ENCODE results near the gene SUCNR1. TPM values are rescaled to one million over a fixed set of nuclear protein-coding genes. Genes with fewer than 3 reads are reported as not detected.
"Not testable (repeated sequence)": the region's sequence is repeated elsewhere in the genome, so short reads cannot be mapped to it uniquely, and the experiment has no call there.

SUCNR1 gene
- total RNA-seq, 3 donors from 2014 or later: not detected

- Mint-ChIP-seq H3K27me3 (ENCODE audit: low read depth) (peaks cover 10% of the 10 kb centered on the region), H3K4me3 (no peak overlapping the region), H3K9me3 (no peaks in the 10 kb centered on the region), H3K36me3 (ENCODE audit: insufficient read depth) (no peaks in the 10 kb centered on the region), H3K4me1 (ENCODE audit: low read depth) (no peaks in the 10 kb centered on the region)
- no peak for ATAC-seq
- DNase-seq: no peak
Measured at GRCh38 chr3:151859905-151860304, 13.5 kb upstream of the SUCNR1 start.

DNA sequence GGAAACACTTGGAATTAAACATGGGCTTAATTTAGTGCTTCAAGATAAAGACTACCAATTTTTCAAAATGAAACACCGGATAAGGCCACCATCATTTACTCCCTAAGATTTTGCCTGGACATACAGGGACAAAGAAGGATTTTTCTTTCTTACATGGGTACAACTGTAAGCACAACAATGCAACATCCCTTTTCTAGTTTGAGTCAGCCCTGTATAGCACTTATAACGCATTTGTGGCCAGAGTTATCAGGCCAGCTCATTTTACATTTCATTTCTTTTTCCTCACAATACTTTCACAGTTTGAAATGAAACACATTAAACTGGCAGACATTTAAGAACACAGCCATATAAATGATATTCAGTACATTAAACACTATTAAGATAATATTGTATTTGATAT is 9.8 kb upstream of the SUCNR1 start:
- Mint-ChIP-seq H3K27me3 (ENCODE audit: low read depth) (no peaks in the 10 kb centered on the region), H3K36me3 (ENCODE audit: insufficient read depth) (no peaks in the 10 kb centered on the region), H3K4me3 (no peak overlapping the region), H3K4me1 (ENCODE audit: low read depth) (no peaks in the 10 kb centered on the region), H3K9me3 (no peaks in the 10 kb centered on the region)
- no peak for ATAC-seq
- no peak for DNase-seq

- no peaks in the 10 kb centered on the region for H3K4me1 Mint-ChIP-seq (ENCODE audit: low read depth)
- DNase-seq (no peak), ATAC-seq (no peak)
- no peaks in the 10 kb centered on the region for H3K27me3 Mint-ChIP-seq (ENCODE audit: low read depth)
- no peak overlapping the region for H3K4me3 Mint-ChIP-seq
- no peaks in the 10 kb centered on the region for H3K9me3 Mint-ChIP-seq
- no peaks in the 10 kb centered on the region for H3K36me3 Mint-ChIP-seq (ENCODE audit: insufficient read depth)
Measured at GRCh38 chr3:151864423-151865101, 8.9 kb upstream of the SUCNR1 start.

DNA sequence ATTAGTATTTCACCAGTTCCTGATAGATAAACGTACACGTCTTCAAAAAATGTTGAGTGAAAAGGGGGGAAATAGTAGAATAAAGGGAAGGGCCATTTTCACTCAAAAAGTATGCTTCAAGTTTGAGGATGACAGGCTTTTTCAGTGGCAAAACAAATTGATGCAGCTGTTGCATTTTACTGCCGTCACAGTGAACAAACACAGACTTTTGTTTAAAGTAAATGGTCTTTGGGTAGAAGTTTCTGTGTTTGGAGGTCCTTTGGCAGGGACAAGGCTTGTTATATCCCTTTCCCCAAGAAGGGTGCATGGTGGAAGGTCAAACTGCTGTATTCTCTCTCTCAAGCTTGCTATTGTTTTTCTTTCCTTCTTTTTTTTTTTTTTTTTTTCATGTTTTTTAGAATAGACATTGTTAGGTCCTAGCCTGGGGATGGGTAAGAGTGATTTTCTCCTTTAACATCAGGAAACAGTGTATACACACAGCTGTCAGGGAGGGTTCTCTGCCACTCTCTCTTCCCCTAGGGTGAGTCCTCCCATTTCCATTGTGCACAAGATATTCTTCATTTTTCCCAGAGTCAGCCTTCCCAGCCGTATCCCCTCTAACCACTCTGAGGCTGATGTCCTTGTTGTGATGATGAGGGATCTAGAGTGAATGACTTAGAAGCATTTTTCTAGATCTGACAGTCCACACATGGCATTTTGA is 6.6 kb upstream of the SUCNR1 start:
- Mint-ChIP-seq H3K4me3 (no peak overlapping the region), H3K4me1 (ENCODE audit: low read depth) (peaks cover 4% of the 10 kb centered on the region), H3K36me3 (ENCODE audit: insufficient read depth) (no peaks in the 10 kb centered on the region), H3K27me3 (ENCODE audit: low read depth) (no peaks in the 10 kb centered on the region), H3K9me3 (no peaks in the 10 kb centered on the region)
- DNase-seq: no peak
- ATAC-seq: no peak

DNA sequence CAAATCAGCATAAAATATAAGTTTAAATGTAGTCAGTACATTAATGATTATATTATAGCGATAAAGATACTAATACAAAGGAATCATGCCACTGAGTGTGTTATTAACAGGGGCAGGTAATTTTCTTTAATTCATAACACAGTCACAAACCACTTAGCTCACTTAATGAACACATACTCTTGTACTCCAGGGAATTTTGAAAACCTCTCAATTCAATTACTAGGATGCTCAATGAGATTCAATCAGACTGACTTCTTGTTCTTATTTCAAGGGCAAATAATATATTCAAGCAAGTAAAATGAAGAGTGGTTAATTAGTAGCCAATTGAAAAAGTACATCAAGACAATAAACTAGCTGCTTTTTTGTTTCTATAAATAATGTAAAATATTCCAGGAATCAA is 5.8 kb upstream of the SUCNR1 start:
- no peak for ATAC-seq
- no peak for DNase-seq
- no peaks in the 10 kb centered on the region for H3K9me3 Mint-ChIP-seq

GRCh38 chr3:151869181-151869580 is 4.3 kb upstream of the SUCNR1 start:
- no peak for DNase-seq
- ATAC-seq: no peak
- Mint-ChIP-seq H3K9me3 (no peaks in the 10 kb centered on the region), H3K4me1 (ENCODE audit: low read depth) (peaks cover 6% of the 10 kb centered on the region), H3K36me3 (ENCODE audit: insufficient read depth) (no peaks in the 10 kb centered on the region), H3K27me3 (ENCODE audit: low read depth) (no peaks in the 10 kb centered on the region), H3K4me3 (no peak overlapping the region)

More for the DNA sequence above, 5.8 kb upstream of the SUCNR1 start:
- no peaks in the 10 kb centered on the region for H3K36me3 Mint-ChIP-seq (ENCODE audit: insufficient read depth)
- H3K4me1 Mint-ChIP-seq (ENCODE audit: low read depth): peaks cover 6% of the 10 kb centered on the region
- no peak overlapping the region for H3K4me3 Mint-ChIP-seq
- H3K27me3 Mint-ChIP-seq (ENCODE audit: low read depth): no peaks in the 10 kb centered on the region

- Mint-ChIP-seq H3K9me3 (no peaks in the 10 kb centered on the region), H3K4me1 (ENCODE audit: low read depth) (peaks cover 10% of the 10 kb centered on the region), H3K27me3 (ENCODE audit: low read depth) (peaks cover 5% of the 10 kb centered on the region), H3K4me3 (no peak overlapping the region), H3K36me3 (ENCODE audit: insufficient read depth) (no peaks in the 10 kb centered on the region)
- ATAC-seq (no peak), DNase-seq (no peak)
Measured at GRCh38 chr3:151871639-151872468, 1.6 kb upstream of the SUCNR1 start.

GRCh38 chr3:151874079-151874478 is 636 bp downstream of the SUCNR1 start:
- not testable (repeated sequence) for H3K9me3 Mint-ChIP-seq; H3K4me3 Mint-ChIP-seq; H3K36me3 Mint-ChIP-seq (ENCODE audit: insufficient read depth); H3K27me3 Mint-ChIP-seq (ENCODE audit: low read depth); ATAC-seq; DNase-seq
- peaks cover 10% of the 10 kb centered on the region for H3K4me1 Mint-ChIP-seq (ENCODE audit: low read depth)

DNA sequence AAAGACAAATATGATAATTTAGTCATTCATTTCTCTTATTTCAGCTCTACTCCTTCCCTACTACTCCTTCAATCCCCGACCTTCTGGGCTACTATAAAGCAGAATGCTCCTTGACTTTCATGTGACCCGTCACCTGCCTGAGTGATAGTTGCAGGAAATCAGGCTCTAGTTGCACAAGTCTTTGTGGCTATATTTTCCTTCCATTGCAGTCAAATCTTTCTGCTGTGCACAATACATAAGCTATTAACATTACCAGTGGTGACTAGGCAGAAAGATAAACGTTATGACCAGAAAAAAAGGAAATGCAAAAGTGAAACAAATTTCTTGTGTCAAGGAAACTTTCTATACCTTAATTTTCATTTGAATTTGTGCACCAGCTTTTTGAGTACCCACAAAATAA is 2.3 kb downstream of the SUCNR1 start:
- H3K9me3 Mint-ChIP-seq: no peaks in the 10 kb centered on the region
- H3K36me3 Mint-ChIP-seq (ENCODE audit: insufficient read depth): no peaks in the 10 kb centered on the region
- DNase-seq (no peak), ATAC-seq (no peak)
- no peak overlapping the region for H3K4me3 Mint-ChIP-seq
- peaks cover 14% of the 10 kb centered on the region for H3K4me1 Mint-ChIP-seq (ENCODE audit: low read depth)
- H3K27me3 Mint-ChIP-seq (ENCODE audit: low read depth): peaks cover 5% of the 10 kb centered on the region

DNA sequence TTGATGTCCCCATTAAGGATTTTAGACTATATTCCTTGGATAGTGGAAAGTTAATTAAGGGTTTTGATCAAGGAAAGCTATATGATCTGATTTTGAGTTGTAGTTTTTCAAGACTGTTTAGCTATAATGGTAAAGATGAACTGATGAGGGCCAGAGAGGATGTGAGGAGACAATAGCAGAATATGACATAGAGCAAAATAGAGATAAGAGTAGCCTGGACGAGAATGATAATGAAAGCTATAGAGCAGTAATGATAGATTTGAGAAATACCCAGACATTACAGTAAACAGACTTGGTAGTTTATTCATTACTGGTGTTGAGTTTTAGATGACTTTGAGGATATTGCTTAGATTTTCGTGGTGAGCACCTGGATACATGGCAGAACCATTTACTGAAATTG is 3.8 kb downstream of the SUCNR1 start:
- Mint-ChIP-seq H3K36me3 (ENCODE audit: insufficient read depth) (no peaks in the 10 kb centered on the region), H3K9me3 (no peaks in the 10 kb centered on the region), H3K4me3 (no peak overlapping the region), H3K4me1 (ENCODE audit: low read depth) (peaks cover 8% of the 10 kb centered on the region), H3K27me3 (ENCODE audit: low read depth) (peaks cover 5% of the 10 kb centered on the region)
- DNase-seq (no peak), ATAC-seq (no peak)

GRCh38 chr3:151878465-151878864 is 5.0 kb downstream of the SUCNR1 start:
- no peaks in the 10 kb centered on the region for H3K36me3 Mint-ChIP-seq (ENCODE audit: insufficient read depth)
- ATAC-seq: no peak
- no peak overlapping the region for H3K4me3 Mint-ChIP-seq
- no peak for DNase-seq
- H3K9me3 Mint-ChIP-seq: no peaks in the 10 kb centered on the region
- H3K27me3 Mint-ChIP-seq (ENCODE audit: low read depth): peaks cover 5% of the 10 kb centered on the region
- H3K4me1 Mint-ChIP-seq (ENCODE audit: low read depth): peaks cover 8% of the 10 kb centered on the region

- H3K4me1 Mint-ChIP-seq (ENCODE audit: low read depth): peaks cover 8% of the 10 kb centered on the region
- peaks cover 5% of the 10 kb centered on the region for H3K27me3 Mint-ChIP-seq (ENCODE audit: low read depth)
- no peaks in the 10 kb centered on the region for H3K36me3 Mint-ChIP-seq (ENCODE audit: insufficient read depth)
- DNase-seq (no peak), ATAC-seq (no peak)
- no peaks in the 10 kb centered on the region for H3K9me3 Mint-ChIP-seq
- no peak overlapping the region for H3K4me3 Mint-ChIP-seq
Measured at GRCh38 chr3:151879037-151879436, 5.6 kb downstream of the SUCNR1 start.

GRCh38 chr3:151879679-151880415 is 6.4 kb downstream of the SUCNR1 start:
- no peak for ATAC-seq
- Mint-ChIP-seq H3K4me1 (ENCODE audit: low read depth) (peaks cover 8% of the 10 kb centered on the region), H3K36me3 (ENCODE audit: insufficient read depth) (no peaks in the 10 kb centered on the region), H3K27me3 (ENCODE audit: low read depth) (peaks cover 5% of the 10 kb centered on the region), H3K9me3 (no peaks in the 10 kb centered on the region), H3K4me3 (no peak overlapping the region)
- no peak for DNase-seq

- Mint-ChIP-seq H3K36me3 (ENCODE audit: insufficient read depth) (no peaks in the 10 kb centered on the region), H3K27me3 (ENCODE audit: low read depth) (peaks cover 6% of the 10 kb centered on the region), H3K4me1 (ENCODE audit: low read depth) (peaks cover 8% of the 10 kb centered on the region), H3K9me3 (no peaks in the 10 kb centered on the region), H3K4me3 (no peak overlapping the region)
- DNase-seq (no peak), ATAC-seq (no peak)
Measured at GRCh38 chr3:151880416-151880690, 6.9 kb downstream of the SUCNR1 start.
